ENCODE data around the gene POLE.

The POLE gene

GRCh38 chr12:132632521-132633228 lies 54.5 kb downstream of the POLE start:
- Mint-ChIP-seq H3K4me3 (no peak overlapping the region), H3K36me3 (ENCODE audit: low read depth) (peaks cover 92% of the 10 kb centered on the region), H3K4me1 (ENCODE audit: low read depth) (no peaks in the 10 kb centered on the region), H3K27ac (no peak overlapping the region), H3K9me3 (no peaks in the 10 kb centered on the region), H3K27me3 (no peaks in the 10 kb centered on the region)
- intact Hi-C loops (cut with micrococcal nuclease): no loop called here

- no peaks in the 10 kb centered on the region for H3K4me1 Mint-ChIP-seq (ENCODE audit: low read depth)
- intact Hi-C loops (cut with micrococcal nuclease): no loop called here
- no peak overlapping the region for H3K27ac Mint-ChIP-seq
- H3K4me3 Mint-ChIP-seq: no peak overlapping the region
- no peaks in the 10 kb centered on the region for H3K27me3 Mint-ChIP-seq
- H3K36me3 Mint-ChIP-seq (ENCODE audit: low read depth): peaks cover 82% of the 10 kb centered on the region
- H3K9me3 Mint-ChIP-seq: no peaks in the 10 kb centered on the region
These were observed 55.5 kb downstream of the POLE start for GRCh38 chr12:132631666-132632065.

- H3K36me3 Mint-ChIP-seq (ENCODE audit: low read depth): peaks cover 81% of the 10 kb centered on the region
- H3K4me1 Mint-ChIP-seq (ENCODE audit: low read depth): no peaks in the 10 kb centered on the region
- no peak overlapping the region for H3K27ac Mint-ChIP-seq
- H3K4me3 Mint-ChIP-seq: no peak overlapping the region
- intact Hi-C loops (cut with micrococcal nuclease): no loop called here
- no peaks in the 10 kb centered on the region for H3K9me3 Mint-ChIP-seq
- H3K27me3 Mint-ChIP-seq: no peaks in the 10 kb centered on the region
These were observed 56.5 kb downstream of the POLE start for GRCh38 chr12:132630672-132631071.

GRCh38 chr12:132629330-132629729 lies 57.8 kb downstream of the POLE start:
- intact Hi-C loops (cut with micrococcal nuclease): no loop called here
- peaks cover 81% of the 10 kb centered on the region for H3K36me3 Mint-ChIP-seq (ENCODE audit: low read depth)
- no peaks in the 10 kb centered on the region for H3K4me1 Mint-ChIP-seq (ENCODE audit: low read depth)
- H3K4me3 Mint-ChIP-seq: no peak overlapping the region
- H3K9me3 Mint-ChIP-seq: no peaks in the 10 kb centered on the region
- no peak overlapping the region for H3K27ac Mint-ChIP-seq
- no peaks in the 10 kb centered on the region for H3K27me3 Mint-ChIP-seq

GRCh38 chr12:132625731-132626430 lies 61.3 kb downstream of the POLE start:
- no peak overlapping the region for H3K27ac Mint-ChIP-seq
- peaks cover 52% of the 10 kb centered on the region for H3K36me3 Mint-ChIP-seq (ENCODE audit: low read depth)
- peaks cover 10% of the 10 kb centered on the region for H3K27me3 Mint-ChIP-seq
- H3K4me3 Mint-ChIP-seq: no peak overlapping the region
- no peaks in the 10 kb centered on the region for H3K9me3 Mint-ChIP-seq
- intact Hi-C loops (cut with micrococcal nuclease): no loop called here
- peaks cover 6% of the 10 kb centered on the region for H3K4me1 Mint-ChIP-seq (ENCODE audit: low read depth)

- intact Hi-C loops (cut with micrococcal nuclease): no loop called here
- H3K4me1 Mint-ChIP-seq (ENCODE audit: low read depth): peaks cover 6% of the 10 kb centered on the region
- H3K9me3 Mint-ChIP-seq: no peaks in the 10 kb centered on the region
- H3K36me3 Mint-ChIP-seq (ENCODE audit: low read depth): peaks cover 43% of the 10 kb centered on the region
- no peak overlapping the region for H3K27ac Mint-ChIP-seq
- no peak overlapping the region for H3K4me3 Mint-ChIP-seq
- peaks cover 18% of the 10 kb centered on the region for H3K27me3 Mint-ChIP-seq
These were observed 62.1 kb downstream of the POLE start for GRCh38 chr12:132624910-132625630.

- no peak overlapping the region for H3K4me3 Mint-ChIP-seq
- intact Hi-C loops (cut with micrococcal nuclease): no loop called here
- H3K4me1 Mint-ChIP-seq (ENCODE audit: low read depth): peaks cover 6% of the 10 kb centered on the region
- no peaks in the 10 kb centered on the region for H3K9me3 Mint-ChIP-seq
- H3K36me3 Mint-ChIP-seq (ENCODE audit: low read depth): peaks cover 36% of the 10 kb centered on the region
- H3K27ac Mint-ChIP-seq: no peak overlapping the region
- H3K27me3 Mint-ChIP-seq: peaks cover 26% of the 10 kb centered on the region
These were observed 62.8 kb downstream of the POLE start for GRCh38 chr12:132624186-132624855.

GRCh38 chr12:132623072-132623869 lies 63.9 kb downstream of the POLE start:
- intact Hi-C loops (cut with micrococcal nuclease): no loop called here
- Mint-ChIP-seq H3K27ac (no peak overlapping the region), H3K36me3 (ENCODE audit: low read depth) (peaks cover 27% of the 10 kb centered on the region), H3K4me3 (no peak overlapping the region), H3K4me1 (ENCODE audit: low read depth) (peaks cover 6% of the 10 kb centered on the region), H3K9me3 (no peaks in the 10 kb centered on the region), H3K27me3 (peaks cover 28% of the 10 kb centered on the region)

GRCh38 chr12:132622437-132623071 lies 64.6 kb downstream of the POLE start:
- no peak overlapping the region for H3K4me3 Mint-ChIP-seq
- H3K9me3 Mint-ChIP-seq: peaks cover 6% of the 10 kb centered on the region
- H3K36me3 Mint-ChIP-seq (ENCODE audit: low read depth): peaks cover 30% of the 10 kb centered on the region
- H3K27me3 Mint-ChIP-seq: peaks cover 35% of the 10 kb centered on the region
- H3K4me1 Mint-ChIP-seq (ENCODE audit: low read depth): peaks cover 6% of the 10 kb centered on the region
- intact Hi-C loops (cut with micrococcal nuclease): no loop called here
- H3K27ac Mint-ChIP-seq: no peak overlapping the region

- no peak overlapping the region for H3K4me3 Mint-ChIP-seq
- H3K27me3 Mint-ChIP-seq: peaks cover 40% of the 10 kb centered on the region
- intact Hi-C loops (cut with micrococcal nuclease): no loop called here
- H3K36me3 Mint-ChIP-seq (ENCODE audit: low read depth): peaks cover 31% of the 10 kb centered on the region
- H3K9me3 Mint-ChIP-seq: peaks cover 13% of the 10 kb centered on the region
- no peak overlapping the region for H3K27ac Mint-ChIP-seq
- H3K4me1 Mint-ChIP-seq (ENCODE audit: low read depth): peaks cover 6% of the 10 kb centered on the region
These were observed 65.3 kb downstream of the POLE start for GRCh38 chr12:132621657-132622435.

GRCh38 chr12:132620899-132621656 lies 66.1 kb downstream of the POLE start:
- Mint-ChIP-seq H3K4me1 (ENCODE audit: low read depth) (peaks cover 6% of the 10 kb centered on the region), H3K27me3 (peaks cover 48% of the 10 kb centered on the region), H3K9me3 (peaks cover 20% of the 10 kb centered on the region), H3K27ac (no peak overlapping the region), H3K36me3 (ENCODE audit: low read depth) (peaks cover 26% of the 10 kb centered on the region), H3K4me3 (no peak overlapping the region)
- intact Hi-C loops (cut with micrococcal nuclease): no loop called here

All from dendritic cell treated with granulocyte-macrophage colony-stimulating factor and Interleukin-4, amounts not matched to agents 40 ng/mL and 50 ng/mL, for 4 days (primary cell).